Mesothelial cell of epicardium (in vitro differentiated cells): ENCODE data around the gene SORBS1. TPM values are rescaled to one million over a fixed set of nuclear protein-coding genes. Genes with fewer than 3 reads are reported as not detected.

ENCODE experiments used
- DNase-seq, 2 experiments: peaks; one replicate each; pipeline ENCODE4 v3.0.0; 2021; ENCODE audit warnings: low spot score in 2 of 2; ENCODE audit not compliant: unreplicated experiment in 2 of 2
- H3K27ac Mint-ChIP-seq: 2 replicates; pipeline ENCODE4 v1.8.0; 2021; ENCODE audit warnings: mixed read lengths
- H3K27me3 Mint-ChIP-seq: 2 replicates; pipeline ENCODE4 v1.8.0; 2021; ENCODE audit warnings: low read depth, mixed read lengths
- H3K36me3 Mint-ChIP-seq: 2 replicates; pipeline ENCODE4 v1.8.0; 2021; ENCODE audit warnings: mixed read lengths
- H3K4me1 Mint-ChIP-seq: 2 replicates; pipeline ENCODE4 v1.8.0; 2021; ENCODE audit warnings: mixed read lengths
- H3K4me3 Mint-ChIP-seq: 2 replicates; pipeline ENCODE4 v1.8.0; 2021; ENCODE audit warnings: mild to moderate bottlenecking, moderate library complexity, mixed read lengths
- H3K9me3 Mint-ChIP-seq: 2 replicates; pipeline ENCODE4 v1.8.0; 2021; ENCODE audit warnings: mixed read lengths
- CTCF ChIP-seq: fragments of 200-600 bp; sonication (generic); IDR thresholded peaks from one replicate; pipeline ENCODE4 v1.5.0; 2021; ENCODE audit warnings: antibody characterized with exemption; ENCODE audit not compliant: unreplicated experiment
- total RNA-seq: library from RNA; stranded (reverse); gene quantifications from 3 replicates; pipeline ENCODE4 v1.2.1, GENCODE V29; 2021

The SORBS1 gene
- total RNA-seq, 1 donor from 2014 or later = 24.9 TPM

- Mint-ChIP-seq H3K27me3 (no peaks in the 10 kb centered on the region), H3K4me1 (peaks cover 39% of the 10 kb centered on the region), H3K9me3 (no peaks in the 10 kb centered on the region), H3K36me3 (no peaks in the 10 kb centered on the region), H3K27ac (peak overlapping the region; percentile 90), H3K4me3 (no peak overlapping the region)
- no peak for DNase-seq
- no peak for TF ChIP-seq CTCF
Measured at GRCh38 chr10:95451568-95452524, 109.3 kb downstream of the SORBS1 start.

- peak overlapping the region; percentile 90 for H3K27ac Mint-ChIP-seq
Measured at GRCh38 chr10:95451150-95451549, 110.0 kb downstream of the SORBS1 start.

GRCh38 chr10:95450188-95450587, 111.0 kb downstream of the SORBS1 start:
- no peaks in the 10 kb centered on the region for H3K36me3 Mint-ChIP-seq
- no peak overlapping the region for H3K4me3 Mint-ChIP-seq
- H3K9me3 Mint-ChIP-seq = no peaks in the 10 kb centered on the region
- H3K4me1 Mint-ChIP-seq = peaks cover 35% of the 10 kb centered on the region
- TF ChIP-seq CTCF = no peak
- DNase-seq = no peak
- H3K27ac Mint-ChIP-seq = no peak overlapping the region
- H3K27me3 Mint-ChIP-seq = no peaks in the 10 kb centered on the region

More at GRCh38 chr10:95451150-95451549, 110.0 kb downstream of the SORBS1 start:
- H3K36me3 Mint-ChIP-seq = no peaks in the 10 kb centered on the region
- H3K4me3 Mint-ChIP-seq = no peak overlapping the region
- DNase-seq = no peak
- H3K4me1 Mint-ChIP-seq = peaks cover 32% of the 10 kb centered on the region
- H3K27me3 Mint-ChIP-seq = no peaks in the 10 kb centered on the region
- no peaks in the 10 kb centered on the region for H3K9me3 Mint-ChIP-seq
- no peak for TF ChIP-seq CTCF

- Mint-ChIP-seq H3K4me3 (no peak overlapping the region), H3K27me3 (no peaks in the 10 kb centered on the region), H3K27ac (peak overlapping the region; percentile 78), H3K4me1 (peaks cover 44% of the 10 kb centered on the region), H3K9me3 (no peaks in the 10 kb centered on the region), H3K36me3 (no peaks in the 10 kb centered on the region)
- no peak for DNase-seq
- TF ChIP-seq CTCF = no peak
Measured at GRCh38 chr10:95447685-95448084, 113.5 kb downstream of the SORBS1 start.

GRCh38 chr10:95445837-95446486, 115.2 kb downstream of the SORBS1 start:
- Mint-ChIP-seq H3K36me3 (no peaks in the 10 kb centered on the region), H3K9me3 (no peaks in the 10 kb centered on the region), H3K27ac (peak overlapping the region; percentile 53), H3K4me1 (peaks cover 33% of the 10 kb centered on the region), H3K27me3 (no peaks in the 10 kb centered on the region), H3K4me3 (no peak overlapping the region)
- DNase-seq = no peak
- TF ChIP-seq CTCF = peak; percentile 77
